ENCODE results near the gene GOLPH3L.
"Not testable (repeated sequence)": the region's sequence is repeated elsewhere in the genome, so short reads cannot be mapped to it uniquely, and the experiment has no call there.

GRCh38 chr1:150634839-150635622 is 61.9 kb downstream of the GOLPH3L start:
- not testable (repeated sequence) for TF ChIP-seq CTCF (IDR thresholded peaks at IDR 0.05)
- TF ChIP-seq EZH2 (IDR thresholded peaks at IDR 0.05), result peak; percentile 32
- TF ChIP-seq EZH2phosphoT487 (IDR thresholded peaks at IDR 0.05), result peak; percentile 27

Measured in neural progenitor cell (in vitro differentiated cells).